ENCODE data around the gene PIM2. TPM values are rescaled to one million over a fixed set of nuclear protein-coding genes. Genes with fewer than 3 reads are reported as not detected.
A peak's percentile ranks its signal among the peaks of the same experiment; 100 is the strongest.
"Not testable (repeated sequence)": the region's sequence is repeated elsewhere in the genome, so short reads cannot be mapped to it uniquely, and the experiment has no call there.

The PIM2 gene
- total and polyA plus RNA-seq, 5 donors from 2014 or later = 391 to 549 (median 475) TPM

GRCh38 chrX:48883729-48884128, 35.1 kb downstream of the PIM2 start:
- Histone ChIP-seq H3K36me3 (ENCODE audit: control insufficient read depth, insufficient read depth, low read length) (no peaks in the 10 kb centered on the region), H3K27me3 (ENCODE audit: control insufficient read depth, insufficient read depth, low read length) (no peaks in the 10 kb centered on the region), H3K27ac (ENCODE audit: insufficient read depth, low read length, poor library complexity, severe bottlenecking) (no peak overlapping the region), H3K4me1 (ENCODE audit: control insufficient read depth, insufficient read depth, low read length, poor library complexity, severe bottlenecking) (no peaks in the 10 kb centered on the region), H3K4me3 (ENCODE audit: low read depth, low read length) (no peak overlapping the region), H3K9me3 (ENCODE audit: control insufficient read depth in 2 of 2, low read length in 2 of 2) (no peaks in the 10 kb centered on the region)
- Mint-ChIP-seq H3K27me3 (no peaks in the 10 kb centered on the region), H3K4me3 (no peak overlapping the region), H3K36me3 (no peaks in the 10 kb centered on the region), H3K4me1 (no peaks in the 10 kb centered on the region), H3K27ac (no peak overlapping the region), H3K9me3 (no peaks in the 10 kb centered on the region)
- DNase-seq (no peak), ATAC-seq (ENCODE audit: low read depth in 2 of 2) (no peak)

- H3K27ac ChIP-seq (ENCODE audit: insufficient read depth, low read length, poor library complexity, severe bottlenecking); H3K9me3 ChIP-seq (ENCODE audit: control insufficient read depth in 2 of 2, low read length in 2 of 2); H3K36me3 Mint-ChIP-seq; H3K27me3 ChIP-seq (ENCODE audit: control insufficient read depth, insufficient read depth, low read length); H3K9me3 Mint-ChIP-seq; H3K4me3 Mint-ChIP-seq; ATAC-seq (ENCODE audit: low read depth in 2 of 2); H3K27me3 Mint-ChIP-seq; H3K4me3 ChIP-seq (ENCODE audit: low read depth, low read length); H3K36me3 ChIP-seq (ENCODE audit: control insufficient read depth, insufficient read depth, low read length); DNase-seq; H3K4me1 Mint-ChIP-seq; H3K4me1 ChIP-seq (ENCODE audit: control insufficient read depth, insufficient read depth, low read length, poor library complexity, severe bottlenecking): not testable (repeated sequence)
- peak overlapping the region in 1 of 3 donors; percentile 43 for H3K27ac Mint-ChIP-seq
These were observed 41.9 kb downstream of the PIM2 start for GRCh38 chrX:48876944-48877343.

- not testable (repeated sequence) for H3K4me3 ChIP-seq (ENCODE audit: low read depth, low read length); H3K9me3 ChIP-seq (ENCODE audit: control insufficient read depth in 2 of 2, low read length in 2 of 2); H3K36me3 ChIP-seq (ENCODE audit: control insufficient read depth, insufficient read depth, low read length); H3K4me3 Mint-ChIP-seq; H3K27me3 ChIP-seq (ENCODE audit: control insufficient read depth, insufficient read depth, low read length); H3K27ac ChIP-seq (ENCODE audit: insufficient read depth, low read length, poor library complexity, severe bottlenecking); ATAC-seq (ENCODE audit: low read depth in 2 of 2); H3K4me1 Mint-ChIP-seq; H3K36me3 Mint-ChIP-seq; H3K27ac Mint-ChIP-seq; DNase-seq; H3K4me1 ChIP-seq (ENCODE audit: control insufficient read depth, insufficient read depth, low read length, poor library complexity, severe bottlenecking); H3K9me3 Mint-ChIP-seq
- peaks cover 13% of the 10 kb centered on the region for H3K27me3 Mint-ChIP-seq
These were observed 46.8 kb downstream of the PIM2 start for GRCh38 chrX:48872017-48872416.

GRCh38 chrX:48864210-48864609, 54.6 kb downstream of the PIM2 start:
- H3K9me3 ChIP-seq (ENCODE audit: control insufficient read depth in 2 of 2, low read length in 2 of 2) = no peaks in the 10 kb centered on the region
- H3K4me1 ChIP-seq (ENCODE audit: control insufficient read depth, insufficient read depth, low read length, poor library complexity, severe bottlenecking) = no peaks in the 10 kb centered on the region
- Mint-ChIP-seq H3K27ac (no peak overlapping the region), H3K36me3 (no peaks in the 10 kb centered on the region), H3K9me3 (peaks cover 0 to 4% (median 0%) of the 10 kb centered on the region in 7 donors), H3K4me3 (no peak overlapping the region), H3K27me3 (peaks cover 19% of the 10 kb centered on the region), H3K4me1 (no peaks in the 10 kb centered on the region)
- no peak for ATAC-seq (ENCODE audit: low read depth in 2 of 2)
- no peaks in the 10 kb centered on the region for H3K27me3 ChIP-seq (ENCODE audit: control insufficient read depth, insufficient read depth, low read length)
- no peak overlapping the region for H3K27ac ChIP-seq (ENCODE audit: insufficient read depth, low read length, poor library complexity, severe bottlenecking)
- no peaks in the 10 kb centered on the region for H3K36me3 ChIP-seq (ENCODE audit: control insufficient read depth, insufficient read depth, low read length)
- H3K4me3 ChIP-seq (ENCODE audit: low read depth, low read length) = no peak overlapping the region
- no peak for DNase-seq

Other genes starting within 250 kb of the PIM2 start
- 101 TPM for gene WAS, start 235.2 kb downstream of the PIM2 start, total RNA-seq
- 10 to 100 TPM; 12.4 to 21.8 (median 20.3) TPM for gene WAS, start 235.2 kb downstream of the PIM2 start, polyA plus RNA-seq
- 8.0 TPM for gene SUV39H1, start 222.3 kb downstream of the PIM2 start, total RNA-seq
- gene SUV39H1, start 222.3 kb downstream of the PIM2 start, polyA plus RNA-seq = 10 to 100 TPM; 10.8 to 15.7 (median 13.3) TPM
- gene GLOD5, start 157.3 kb downstream of the PIM2 start, total RNA-seq = not detected
- gene GLOD5, start 157.3 kb downstream of the PIM2 start, polyA plus RNA-seq = not detected
- gene GATA1, start 132.4 kb downstream of the PIM2 start, total RNA-seq = 0.67 TPM
- gene GATA1, start 132.4 kb downstream of the PIM2 start, polyA plus RNA-seq = not detected
- 86.6 TPM for gene HDAC6, start 117.0 kb downstream of the PIM2 start, total RNA-seq
- gene HDAC6, start 117.0 kb downstream of the PIM2 start, polyA plus RNA-seq = 10 to 100 TPM; 12.6 to 22.0 (median 17.7) TPM
- not detected for gene ERAS, start 92.5 kb downstream of the PIM2 start, total RNA-seq
- gene ERAS, start 92.5 kb downstream of the PIM2 start, polyA plus RNA-seq = not detected
- gene PCSK1N, start 83.4 kb downstream of the PIM2 start, total RNA-seq = 2.6 TPM
- gene PCSK1N, start 83.4 kb downstream of the PIM2 start, polyA plus RNA-seq = 1 to 10 TPM; 1.4 to 9.2 (median 4.4) TPM
- 31.4 TPM for gene TIMM17B, start 21.3 kb downstream of the PIM2 start, total RNA-seq
- 10 to 100 TPM; 47.6 to 65.1 (median 55.2) TPM for gene TIMM17B, start 21.3 kb downstream of the PIM2 start, polyA plus RNA-seq
- 70.0 TPM for gene PQBP1, start 21.1 kb downstream of the PIM2 start, total RNA-seq
- 10 to 100 TPM; 83.7 to 98.9 (median 95.8) TPM for gene PQBP1, start 21.1 kb downstream of the PIM2 start, polyA plus RNA-seq
- gene SLC35A2, start 7.4 kb downstream of the PIM2 start, total RNA-seq = 50.0 TPM
- 10 to 100 TPM in 2 of 4 donors, 1 to 10 TPM in 2; 7.4 to 13.8 (median 9.0) TPM for gene SLC35A2, start 7.4 kb downstream of the PIM2 start, polyA plus RNA-seq
- gene OTUD5, start 38.6 kb upstream of the PIM2 start, total RNA-seq = 110 TPM
- 10 to 100 TPM; 20.2 to 38.2 (median 26.4) TPM for gene OTUD5, start 38.6 kb upstream of the PIM2 start, polyA plus RNA-seq
- 2.3 TPM for gene KCND1, start 52.8 kb upstream of the PIM2 start, total RNA-seq
- gene KCND1, start 52.8 kb upstream of the PIM2 start, polyA plus RNA-seq = under 1 TPM; 0.05 to 0.11 (median 0.07) TPM
- 126 TPM for gene GRIPAP1, start 83.2 kb upstream of the PIM2 start, total RNA-seq
- gene GRIPAP1, start 83.2 kb upstream of the PIM2 start, polyA plus RNA-seq = 10 to 100 TPM in 1 of 4 donors, 1 to 10 TPM in 3; 8.3 to 10.6 (median 9.2) TPM
- gene TFE3, start 124.3 kb upstream of the PIM2 start, total RNA-seq = 44.2 TPM
- 1 to 10 TPM; 3.4 to 5.1 (median 4.4) TPM for gene TFE3, start 124.3 kb upstream of the PIM2 start, polyA plus RNA-seq
- gene CCDC120, start 140.0 kb upstream of the PIM2 start, total RNA-seq = 10.2 TPM
- gene CCDC120, start 140.0 kb upstream of the PIM2 start, polyA plus RNA-seq = under 1 TPM; 0.13 to 0.34 (median 0.30) TPM
- gene PRAF2, start 155.0 kb upstream of the PIM2 start, total RNA-seq = 20.4 TPM
- 10 to 100 TPM; 40.6 to 49.4 (median 44.0) TPM for gene PRAF2, start 155.0 kb upstream of the PIM2 start, polyA plus RNA-seq
- gene WDR45, start 160.9 kb upstream of the PIM2 start, total RNA-seq = 85.6 TPM
- gene WDR45, start 160.9 kb upstream of the PIM2 start, polyA plus RNA-seq = 10 to 100 TPM; 62.8 to 72.1 (median 68.2) TPM
- 17.4 TPM for gene GPKOW, start 204.7 kb upstream of the PIM2 start, total RNA-seq
- 10 to 100 TPM; 34.9 to 43.0 (median 37.7) TPM for gene GPKOW, start 204.7 kb upstream of the PIM2 start, polyA plus RNA-seq
- 0.57 TPM for gene MAGIX, start 243.7 kb upstream of the PIM2 start, total RNA-seq
- gene MAGIX, start 243.7 kb upstream of the PIM2 start, polyA plus RNA-seq = 1 to 10 TPM in 1 of 4 donors, under 1 TPM in 3; 0.49 to 1.0 (median 0.62) TPM